ENCODE measurements around the gene SH3RF2.
"Not testable (repeated sequence)": the region's sequence is repeated elsewhere in the genome, so short reads cannot be mapped to it uniquely, and the experiment has no call there.

SH3RF2 gene

DNA sequence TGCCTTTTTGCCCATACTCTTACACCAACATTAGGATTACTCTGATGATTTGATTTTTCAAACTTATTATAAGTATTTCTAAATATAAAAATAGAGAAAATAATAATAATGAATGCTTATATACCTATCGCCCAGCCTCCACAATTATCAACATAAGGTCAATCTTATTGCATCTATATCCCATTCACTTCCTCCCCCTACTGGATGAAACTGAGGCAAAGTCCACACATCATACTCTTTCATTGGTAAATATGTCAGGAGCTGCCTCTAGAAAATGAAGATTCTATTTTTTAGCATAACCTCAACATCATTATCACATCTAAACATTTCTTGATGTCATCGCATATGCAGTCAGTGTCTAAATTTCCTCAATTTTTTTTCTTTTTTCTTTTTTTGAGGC is 44.3 kb downstream of the SH3RF2 start:
- no peak for DNase-seq

- DNase-seq: no peak
Measured at GRCh38 chr5:145981589-145982571, 45.5 kb downstream of the SH3RF2 start.

GRCh38 chr5:145982572-145983318 is 46.4 kb downstream of the SH3RF2 start:
- DNase-seq: no peak

DNA sequence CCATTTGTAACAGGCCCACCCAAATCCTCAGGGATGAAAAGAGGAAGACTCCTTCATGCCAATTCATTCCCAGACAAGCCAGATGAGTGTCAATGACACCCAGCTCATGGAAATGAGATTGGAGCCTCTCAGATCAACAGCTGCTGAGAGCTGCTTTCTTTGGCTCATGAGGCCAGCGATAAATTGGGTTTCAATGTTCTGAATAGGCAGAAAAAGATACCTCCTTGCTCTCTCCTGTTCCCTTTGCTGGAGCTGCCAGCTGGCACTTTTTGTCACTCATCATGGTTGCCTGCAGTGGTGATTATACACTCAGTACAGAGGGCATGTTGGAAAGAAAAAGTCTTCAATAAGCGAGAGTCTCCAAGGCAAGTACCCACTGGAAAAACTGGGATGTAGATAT is 47.1 kb downstream of the SH3RF2 start:
- no peak for DNase-seq

DNA sequence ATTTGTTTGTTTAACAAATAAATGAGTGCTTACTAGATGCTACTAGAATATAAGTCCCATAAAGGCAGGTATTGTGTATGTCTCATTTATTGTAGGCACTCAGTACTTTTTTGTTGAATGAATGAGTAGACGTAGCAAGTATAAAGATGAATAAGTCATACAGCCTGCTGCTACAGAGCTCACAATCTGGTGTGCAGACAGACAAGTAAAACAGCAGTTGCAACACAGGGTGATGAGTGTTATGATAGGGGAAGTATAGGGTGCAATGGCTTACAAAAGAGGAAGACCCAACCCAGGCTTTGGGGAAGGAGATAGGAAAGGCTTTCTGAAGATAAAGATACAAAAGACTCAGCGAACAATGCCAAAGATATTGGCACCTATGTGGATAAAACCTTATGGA is 47.7 kb downstream of the SH3RF2 start:
- no peak for DNase-seq

DNA sequence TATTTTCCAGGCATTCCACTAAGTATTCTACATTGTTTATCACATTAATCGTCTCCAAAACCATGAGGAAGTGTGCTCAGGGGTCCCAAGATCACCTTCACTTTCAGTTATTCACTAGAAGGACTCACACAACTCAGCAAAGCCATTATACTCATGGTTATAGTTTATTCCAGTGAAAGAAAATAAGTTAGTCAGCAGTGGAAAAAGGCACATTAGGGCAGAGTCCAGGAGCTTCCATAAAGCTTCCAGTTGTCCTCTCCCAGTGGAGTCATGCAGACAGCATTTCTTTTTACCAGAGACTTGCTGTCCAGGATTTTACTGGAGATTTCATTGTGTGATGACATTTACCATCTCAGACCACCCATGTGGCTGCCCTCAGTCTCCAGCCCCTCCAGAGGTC is 51.5 kb downstream of the SH3RF2 start:
- no peak for DNase-seq

DNA sequence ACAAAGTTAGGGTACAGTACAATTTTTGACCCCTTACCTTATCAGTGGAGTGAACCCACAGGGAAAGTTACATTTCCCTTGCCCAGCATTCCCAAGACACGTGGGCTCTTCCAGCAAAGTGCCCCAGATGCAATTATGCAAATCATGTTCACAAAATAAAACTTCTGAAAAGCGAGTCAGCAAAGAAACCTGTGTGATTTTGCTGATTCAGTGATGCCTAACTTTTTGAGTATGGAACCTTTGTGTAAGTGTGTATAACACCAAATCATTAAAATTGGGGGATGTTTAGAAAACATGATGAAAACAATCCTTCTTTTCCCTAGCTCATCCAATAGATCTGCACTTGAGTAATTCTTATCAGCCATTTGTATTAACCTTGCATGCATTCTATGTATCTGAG is 52.6 kb downstream of the SH3RF2 start:
- DNase-seq: no peak

- no peak for DNase-seq
Measured at GRCh38 chr5:145989428-145989827, 53.0 kb downstream of the SH3RF2 start.

- no peak for DNase-seq
Measured at GRCh38 chr5:145990170-145990569, 53.8 kb downstream of the SH3RF2 start.

GRCh38 chr5:145991044-145991575 is 54.7 kb downstream of the SH3RF2 start:
- DNase-seq: no peak

DNA sequence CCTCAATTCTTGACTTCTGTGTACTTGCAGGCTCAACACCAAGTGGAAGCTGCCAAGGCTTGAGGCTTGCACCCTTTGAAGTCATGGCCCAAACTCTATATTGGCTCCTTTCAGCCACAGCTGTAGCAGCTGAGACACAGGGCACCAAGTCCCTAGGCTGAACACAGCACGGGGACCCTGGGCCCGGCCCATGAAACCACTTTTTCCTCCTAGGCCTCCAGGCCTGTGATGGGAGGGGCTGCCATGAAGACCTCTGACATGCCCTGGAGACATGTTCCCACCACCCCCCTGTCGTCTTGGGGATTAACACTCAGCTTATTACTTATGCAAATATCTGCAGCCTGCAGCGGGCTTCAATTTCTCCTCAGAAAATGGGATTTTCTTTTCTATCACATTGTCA is 57.2 kb downstream of the SH3RF2 start:
- DNase-seq: not testable (repeated sequence)

- DNase-seq: no peak
Measured at GRCh38 chr5:145996135-145996534, 59.8 kb downstream of the SH3RF2 start.

DNA sequence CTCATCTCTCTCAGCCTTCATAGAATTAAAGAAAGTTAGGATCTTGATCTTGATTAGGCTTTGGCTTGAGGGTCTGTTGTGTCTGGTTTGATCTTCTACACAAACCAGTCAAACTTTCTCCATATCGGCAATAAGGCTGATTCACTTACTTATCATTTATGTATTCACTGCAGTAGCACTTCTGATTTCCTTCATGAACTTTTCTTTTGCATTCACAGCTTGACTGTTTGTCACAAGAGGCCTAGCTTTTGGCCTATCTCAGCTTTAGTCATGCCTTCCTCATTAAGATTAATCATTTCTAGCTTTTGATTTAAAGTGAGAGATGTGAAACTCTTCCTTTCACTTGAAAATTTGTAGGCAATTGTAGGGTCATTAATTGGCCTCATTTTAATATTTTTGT is 62.8 kb downstream of the SH3RF2 start:
- no peak for DNase-seq

- DNase-seq: no peak
Measured at GRCh38 chr5:146000072-146000471, 63.7 kb downstream of the SH3RF2 start.

- DNase-seq: no peak
Measured at GRCh38 chr5:146001544-146002190, 65.3 kb downstream of the SH3RF2 start.

DNA sequence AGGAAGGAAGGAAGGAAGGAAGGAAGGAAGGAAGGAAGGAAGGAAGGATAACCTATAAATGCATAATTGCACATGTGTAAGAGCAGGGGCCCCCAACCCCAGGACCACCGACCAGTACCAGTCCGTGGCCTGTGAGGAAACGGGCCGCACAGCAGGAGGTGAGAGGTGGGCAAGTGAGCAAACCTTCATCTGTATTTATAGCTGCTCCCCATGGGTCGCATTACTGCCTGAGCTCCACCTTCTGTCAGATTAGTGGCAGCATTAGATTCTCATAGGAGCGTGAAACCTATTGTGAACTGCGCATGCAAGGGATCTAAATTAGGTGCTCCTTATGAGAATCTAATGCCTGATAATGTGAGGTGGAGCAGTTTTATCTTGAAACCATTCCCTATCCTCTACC is 66.1 kb downstream of the SH3RF2 start:
- no peak for DNase-seq

GRCh38 chr5:146003852-146004251 is 67.5 kb downstream of the SH3RF2 start:
- DNase-seq: no peak

DNA sequence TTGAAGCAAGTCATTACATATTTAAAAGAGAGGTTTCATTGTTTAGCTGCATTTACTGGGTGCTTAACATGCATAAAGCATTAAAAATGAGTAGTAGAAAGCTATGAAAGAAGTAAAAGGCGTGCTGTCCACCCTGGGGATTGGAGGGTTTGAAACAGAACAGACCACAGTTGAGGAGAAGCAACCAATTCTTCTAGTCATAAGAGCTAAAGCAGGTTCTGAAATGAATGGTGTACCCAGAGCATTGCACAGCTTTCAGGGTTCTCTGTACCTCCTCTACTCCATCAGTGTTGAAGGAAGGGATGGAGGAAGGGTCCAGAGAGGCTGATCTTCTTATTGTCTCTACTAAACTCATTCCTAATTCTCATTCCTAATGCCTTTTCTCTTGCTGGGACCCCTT is 68.9 kb downstream of the SH3RF2 start:
- no peak for DNase-seq

GRCh38 chr5:146005723-146006122 is 69.3 kb downstream of the SH3RF2 start:
- DNase-seq: no peak

- no peak for DNase-seq
Measured at GRCh38 chr5:146006470-146007190, 70.3 kb downstream of the SH3RF2 start.

DNA sequence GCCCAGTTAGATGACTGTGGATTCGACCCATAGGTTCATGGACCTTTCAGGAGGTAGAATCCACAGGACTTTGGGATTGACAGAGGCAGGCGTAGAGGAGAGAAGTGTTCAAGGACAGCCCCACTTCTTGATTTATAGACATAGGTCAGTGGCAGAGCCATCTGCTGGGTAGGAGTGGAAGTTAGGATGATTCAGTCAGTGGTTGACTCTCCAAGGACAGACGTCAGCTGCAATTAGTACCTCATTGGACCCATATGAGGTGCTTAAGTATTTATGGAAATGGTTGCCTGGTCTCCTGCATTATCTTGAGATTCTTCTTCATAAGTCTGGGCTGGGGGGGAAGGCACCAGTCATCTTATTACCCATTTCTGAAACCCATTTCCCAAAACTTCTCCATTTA is 70.9 kb downstream of the SH3RF2 start:
- DNase-seq: no peak

DNA sequence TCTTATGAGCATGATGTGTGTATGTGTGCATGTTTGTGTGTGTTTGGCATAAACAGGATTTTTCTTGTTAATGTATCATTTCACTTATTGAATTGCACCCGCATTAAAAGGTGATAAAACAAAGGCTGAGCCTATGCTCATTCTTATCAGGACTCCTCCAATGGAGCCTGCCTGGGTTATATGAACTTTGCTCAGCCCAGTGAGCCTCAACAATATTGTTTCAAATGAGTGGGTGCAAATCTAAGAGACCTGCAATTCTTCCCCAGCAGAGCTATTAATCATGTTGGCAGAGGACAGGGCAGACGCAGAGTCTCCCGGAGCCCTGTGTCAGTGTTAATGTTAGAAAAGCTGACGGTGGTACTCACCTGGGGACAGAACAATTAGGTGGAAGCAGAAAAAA is 71.6 kb downstream of the SH3RF2 start:
- no peak for DNase-seq

GRCh38 chr5:146009020-146009419 is 72.6 kb downstream of the SH3RF2 start:
- DNase-seq: no peak
